GM12878 (cell line): ENCODE measurements around the gene ARHGEF26. TPM values are rescaled to one million over a fixed set of nuclear protein-coding genes. Genes with fewer than 3 reads are reported as not detected.

Source experiments
- ATAC-seq: fragments of 200-7000 bp; cut with Tn5 transposase; 3 replicates; pipeline ENCODE4 v1.9.1; 2020; ENCODE audit warnings: mild to moderate bottlenecking, moderate library complexity
- BruUV-seq: library from RNA; stranded (reverse); fragments of 400-500 nt; replicated peaks from 2 replicates; lab custom pipeline; 2021; lab: Mats Ljungman, UMichigan
- CTCF ChIA-PET: fragments of 300-600 bp; sonication (Branson Sonifier 250); formaldehyde crosslinking; extraction: SDS; loops from one replicate; lab custom pipeline; 2021; ENCODE audit warnings: inconsistent platforms; lab: Yijun Ruan, JAX
- POLR2A ChIA-PET: fragments of 350-600 bp; formaldehyde crosslinking; extraction: SDS; loops from one replicate; lab custom pipeline; 2021; ENCODE audit warnings: inconsistent platforms; lab: Charles Lee
- RAD21 ChIA-PET: fragments of 300-600 bp; sonication (Branson Sonifier 250); formaldehyde crosslinking; loops from one replicate; lab custom pipeline; 2023; ENCODE audit warnings: antibody characterized with exemption; ENCODE audit not compliant: unreplicated experiment; lab: Charles Lee
- SMC1A ChIA-PET: fragments of 300-600 bp; sonication (Branson Sonifier 250); formaldehyde crosslinking; loops from one replicate; lab custom pipeline; 2023; ENCODE audit not compliant: unreplicated experiment, uncharacterized antibody; lab: Charles Lee
- DNase-seq: peaks from one replicate; pipeline ENCODE4 v3.0.0-alpha.2; 2011; ENCODE audit warnings: low read depth, low spot score
- FAIRE-seq: peaks from 3 replicates; lab custom pipeline; 2011; peaks lifted over from hg19 to GRCh38; lab: Jason Lieb, UNC
- H2AFZ ChIP-seq: 2 replicates; pipeline ENCODE4 v1.6.0; 2011; ENCODE audit warnings: low read depth, low read length, control low read depth; ENCODE audit not compliant: control insufficient read depth
- H3K27ac ChIP-seq: 2 replicates; pipeline ENCODE4 v1.5.1; 2011; ENCODE audit warnings: control low read depth; ENCODE audit not compliant: control insufficient read depth, insufficient read depth
- H3K27me3 ChIP-seq, 2 experiments: replicated peaks in 1 of 2; 2 replicates each; pipeline versions ENCODE4 v1.6.0 to v1.6.1; 2011; ENCODE audit warnings: low read length in 1 of 2; ENCODE audit not compliant: control insufficient read depth in 2 of 2, insufficient read depth in 2 of 2
- H3K36me3 ChIP-seq, 2 experiments: 2 replicates each; pipeline ENCODE4 v1.5.1; 2011; ENCODE audit warnings: low read length in 1 of 2; ENCODE audit not compliant: control insufficient read depth in 2 of 2, insufficient read depth in 2 of 2
- H3K4me1 ChIP-seq: 2 replicates; pipeline ENCODE4 v1.6.1; 2011; ENCODE audit warnings: mild to moderate bottlenecking, low read length, moderate library complexity, mixed read lengths; ENCODE audit not compliant: control insufficient read depth, insufficient read depth
- H3K4me2 ChIP-seq: 2 replicates; pipeline ENCODE4 v1.6.0; 2011; ENCODE audit warnings: control low read depth; ENCODE audit not compliant: control insufficient read depth, insufficient read depth
- H3K4me3 ChIP-seq: fragments of 200-600 bp; sonication (generic); 2 replicates; pipeline ENCODE4 v1.5.1; 2016
- H3K79me2 ChIP-seq: 2 replicates; pipeline ENCODE4 v1.6.0; 2011; ENCODE audit warnings: low read length; ENCODE audit not compliant: control insufficient read depth, insufficient read depth
- H3K9ac ChIP-seq: 2 replicates; pipeline ENCODE4 v1.8.0; 2011; ENCODE audit warnings: low read length, control low read depth, mixed read lengths; ENCODE audit not compliant: control insufficient read depth, insufficient read depth
- H3K9me3 ChIP-seq: replicated peaks from 3 replicates; pipeline ENCODE4 v1.5.1; 2011; ENCODE audit warnings: mild to moderate bottlenecking, low read length; ENCODE audit not compliant: control insufficient read depth, insufficient read depth
- H4K20me1 ChIP-seq: 2 replicates; pipeline ENCODE4 v1.6.0; 2011; ENCODE audit not compliant: control insufficient read depth, insufficient read depth
- ATF2 ChIP-seq: IDR thresholded peaks from 2 replicates; pipeline ENCODE4 v1.6.1; 2012; ENCODE audit warnings: low read length, inconsistent platforms
- BCLAF1 ChIP-seq: fragments of 450-650 bp; IDR thresholded peaks from 2 replicates; pipeline ENCODE4 v1.6.1; 2017; ENCODE audit warnings: antibody characterized with exemption, mild to moderate bottlenecking, moderate library complexity
- BMI1 ChIP-seq: fragments of 450-650 bp; IDR thresholded peaks from 2 replicates; pipeline ENCODE4 v1.6.1; 2016; ENCODE audit warnings: mild to moderate bottlenecking, moderate library complexity, borderline replicate concordance
- E4F1 ChIP-seq: fragments of 450-650 bp; IDR thresholded peaks from 2 replicates; pipeline ENCODE4 v1.6.1; 2018; ENCODE audit warnings: borderline replicate concordance, mild to moderate bottlenecking; ENCODE audit not compliant: partially characterized antibody
- EGR1 ChIP-seq, 2 experiments: IDR thresholded peaks; 1 replicate in 1 of 2; 2 replicates in 1 of 2; pipeline ENCODE4 v1.6.1; 2011 to 2012; ENCODE audit warnings: low read depth in 2 of 2, low read length in 2 of 2, borderline replicate concordance in 1 of 2, mild to moderate bottlenecking in 1 of 2, moderate library complexity in 1 of 2
- JUND ChIP-seq: IDR thresholded peaks from 2 replicates; pipeline ENCODE4 v1.6.1; 2012; ENCODE audit warnings: low read depth, mild to moderate bottlenecking, low read length, improper control_type of control experiment, moderate library complexity
- MYC ChIP-seq: IDR thresholded peaks from 2 replicates; pipeline ENCODE4 v1.6.1; 2011; ENCODE audit warnings: mild to moderate bottlenecking, low read length, moderate library complexity, inconsistent platforms; ENCODE audit not compliant: insufficient read depth, insufficient replicate concordance, insufficient read length, severe bottlenecking
- NR2C1 ChIP-seq: fragments of 450-650 bp; IDR thresholded peaks from 2 replicates; pipeline ENCODE4 v1.6.1; 2017; ENCODE audit warnings: antibody characterized with exemption, mild to moderate bottlenecking, moderate library complexity
- NR2F1 ChIP-seq: fragments of 450-650 bp; conservative IDR thresholded peaks from 2 replicates; pipeline ENCODE4 v1.6.1; 2017; ENCODE audit warnings: mild to moderate bottlenecking
- PKNOX1 ChIP-seq: fragments of 450-650 bp; IDR thresholded peaks from 2 replicates; pipeline ENCODE4 v1.6.1; 2016; ENCODE audit warnings: mild to moderate bottlenecking
- RFX5 ChIP-seq: IDR thresholded peaks from 2 replicates; pipeline ENCODE4 v1.6.1; 2011; ENCODE audit warnings: low read depth, low read length, improper control_type of control experiment
- SMARCA5 ChIP-seq: fragments of 450-650 bp; IDR thresholded peaks from 2 replicates; pipeline ENCODE4 v1.6.1; 2017; ENCODE audit warnings: mild to moderate bottlenecking
- SPI1 ChIP-seq: IDR thresholded peaks from 2 replicates; pipeline ENCODE4 v1.6.1; 2011; ENCODE audit warnings: low read depth, mild to moderate bottlenecking, low read length, moderate library complexity, borderline replicate concordance; ENCODE audit not compliant: insufficient read depth
- TCF7 ChIP-seq: IDR thresholded peaks from 2 replicates; pipeline ENCODE4 v1.6.1; 2014; ENCODE audit warnings: antibody characterized with exemption, borderline replicate concordance
- ZBED1 ChIP-seq: IDR thresholded peaks from 2 replicates; pipeline ENCODE4 v1.6.1; 2016; ENCODE audit warnings: borderline replicate concordance
- ZZZ3 ChIP-seq: IDR thresholded peaks from 2 replicates; pipeline ENCODE4 v1.6.1; 2011; ENCODE audit warnings: low read depth; ENCODE audit not compliant: control insufficient read depth, insufficient read length
- WGBS: methylation state at CpG from one replicate; pipeline ENCODE4 v1.1.6; 2016; ENCODE audit warnings: low lambda C conversion rate; ENCODE audit not compliant: insufficient replicate concordance, insufficient coverage; ENCODE audit errors: missing lambda C conversion rate; 5-methylcytosine and 5-hydroxymethylcytosine counted together
- in situ Hi-C: fragments of 300-500 bp; cut with MboI; formaldehyde crosslinking; loops from 9 replicates; pipeline ENCODE4 v1.14.3; 2018; ENCODE audit warnings: mixed read lengths
- intact Hi-C: fragments of 100-400 bp; cut with micrococcal nuclease; formaldehyde crosslinking; loops from one replicate; pipeline ENCODE4 v1.14.2; 2022; ENCODE audit not compliant: unreplicated experiment
- polyA plus RNA-seq, 11 experiments: library from polyadenylated mRNA; depleted of rRNA in 4 of 11; unstranded in 6 of 11; stranded (reverse) in 5 of 11; fragments of >200 nt; fragmentation: Nextera tagmentation in 4 of 11; fragmentation: Illumina TruSeq in 1 of 11; extraction: Ambion mirVana in 4 of 11; extraction: Trizol in 1 of 11; gene quantifications; 1 replicate in 1 of 11; 2 replicates in 10 of 11; pipeline versions ENCODE4 v1.2.1 to v1.2.3, GENCODE V29; 2011 to 2016; ENCODE audit warnings: inconsistent platforms in 2 of 11, missing spikeins in 2 of 11, low read depth in 1 of 11
- total RNA-seq, 4 experiments: library from RNA; depleted of rRNA in 3 of 4; stranded (reverse); fragments of >200 nt in 3 of 4; fragmentation: Illumina TruSeq in 1 of 4; extraction: Trizol in 1 of 4; gene quantifications; 2 replicates each; pipeline versions ENCODE4 v1.2.1 to v1.2.3, GENCODE V29; 2013 to 2021

ARHGEF26 gene
- total and polyA plus RNA-seq, 10 of the 15 experiments (the other 5 are each of a cell fraction or from before 2014, with no cell fraction given): 0.02 to 0.47 (median 0.05) TPM; not detected in 1

- H3K27me3 ChIP-seq: no peaks in the 10 kb centered on the region
- H3K4me3 ChIP-seq: no peak overlapping the region
- H3K79me2 ChIP-seq: no peaks in the 10 kb centered on the region
- ChIA-PET SMC1A (interaction anchor here (1.2 to 1.6 kb wide), 2 partner anchors 11 to 24 kb away, joined by 3 to 4 read pairs; no protein-coding TSS in a partner anchor), CTCF (interaction anchor here (1.1 kb wide), 1 partner anchor 13 kb away, joined by 3 read pairs; no protein-coding TSS in a partner anchor), RAD21 (interaction anchor here (0.5 kb wide), 1 partner anchor 13 kb away, joined by 3 read pairs; no protein-coding TSS in a partner anchor), POLR2A (no interaction called here)
- ATAC-seq (no peak), DNase-seq (no peak), FAIRE-seq (no peak)
- no peaks in the 10 kb centered on the region for H3K9me3 ChIP-seq
- intact Hi-C loops (no loop called here), in situ Hi-C loops (no loop called here)
- no peak overlapping the region for H3K27ac ChIP-seq
- no peaks in the 10 kb centered on the region for H3K4me1 ChIP-seq
- H3K36me3 ChIP-seq: no peaks in the 10 kb centered on the region
- no peak overlapping the region for H2AFZ ChIP-seq
- H4K20me1 ChIP-seq: no peaks in the 10 kb centered on the region
- H3K9ac ChIP-seq: no peak overlapping the region
- no TSS peak for BruUV-seq
- H3K4me2 ChIP-seq: no peak overlapping the region
- WGBS: 18% methylated on average over 3 of the region's 3 CpGs
- TF ChIP-seq JUND (no peak), NR2C1 (no peak), E4F1 (no peak), ATF2 (no peak), SMARCA5 (no peak), BCLAF1 (no peak), PKNOX1 (no peak), SPI1 (no peak), ZBED1 (no peak), MYC (no peak), BMI1 (no peak), ZZZ3 (no peak), RFX5 (no peak), EGR1 (IDR thresholded peaks at IDR 0.05; ENCODE audit: borderline replicate concordance in 1 of 2, low read depth in 2 of 2, low read length in 2 of 2) (no peak), TCF7 (no peak), NR2F1 (no peak)
Measured at GRCh38 chr3:154112146-154112852, 8.9 kb upstream of the ARHGEF26 start.
